ENCODE data around the gene HAPSTR1.
A peak's percentile ranks its signal among the peaks of the same experiment; 100 is the strongest.
"Not testable (repeated sequence)": the region's sequence is repeated elsewhere in the genome, so short reads cannot be mapped to it uniquely, and the experiment has no call there.

The HAPSTR1 gene, protein sequence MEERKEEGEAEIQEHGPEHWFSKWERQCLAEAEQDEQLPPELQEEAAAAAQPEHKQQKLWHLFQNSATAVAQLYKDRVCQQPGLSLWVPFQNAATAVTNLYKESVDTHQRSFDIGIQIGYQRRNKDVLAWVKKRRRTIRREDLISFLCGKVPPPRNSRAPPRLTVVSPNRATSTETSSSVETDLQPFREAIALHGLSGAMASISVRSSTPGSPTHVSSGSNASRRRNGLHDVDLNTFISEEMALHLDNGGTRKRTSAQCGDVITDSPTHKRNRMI

DNA sequence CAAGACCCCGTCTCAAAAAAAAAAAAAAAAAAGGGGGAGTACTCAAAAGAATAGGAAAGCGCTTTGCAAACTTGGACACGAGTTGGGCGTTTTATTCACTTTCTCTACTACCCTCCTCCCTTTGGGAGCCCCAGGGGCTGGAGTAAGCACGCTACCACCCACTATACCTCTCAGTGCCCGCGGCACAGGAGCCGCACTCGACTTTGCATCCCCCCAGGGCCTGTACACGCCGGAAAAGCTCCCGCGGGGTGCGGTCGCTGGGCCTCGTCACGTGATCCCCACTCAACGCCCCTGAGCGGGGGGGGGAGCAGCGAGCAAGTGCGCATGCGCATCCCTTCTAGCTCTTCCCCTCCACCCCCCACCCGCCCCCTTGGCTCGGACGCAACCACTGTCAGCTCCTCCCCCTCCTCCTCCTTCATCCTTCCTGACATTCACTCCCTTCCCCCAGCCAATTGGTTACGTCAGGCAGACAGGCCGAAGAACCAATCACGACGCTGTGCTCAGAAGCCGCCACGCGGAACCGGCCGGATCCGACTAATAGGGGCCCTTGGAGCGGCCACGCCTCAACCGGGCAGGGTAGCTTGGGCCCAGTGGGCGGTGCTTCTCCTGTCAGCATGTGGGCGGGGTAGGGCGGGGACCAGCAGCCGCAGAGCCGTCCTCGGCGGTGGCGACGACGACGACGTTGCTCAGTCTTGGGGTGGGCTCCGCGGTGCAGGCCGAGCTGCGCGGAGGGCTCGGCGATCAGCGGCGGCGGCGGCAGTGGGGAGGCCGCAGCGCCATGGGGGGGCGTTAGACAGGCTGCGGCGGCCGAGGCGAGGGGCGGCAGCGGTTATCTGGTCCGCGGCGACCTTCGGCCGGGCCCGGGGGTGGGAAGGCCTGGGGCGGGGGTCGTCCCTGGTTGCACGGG lies at the start of gene HAPSTR1:
Gene HAPSTR1 (plus strand): TSS at position 685 of the 907 bp plus-strand sequence. CDS start 401 bp downstream, outside the sequence.
- peak; percentile 95 to 98 for DNase-seq

DNA sequence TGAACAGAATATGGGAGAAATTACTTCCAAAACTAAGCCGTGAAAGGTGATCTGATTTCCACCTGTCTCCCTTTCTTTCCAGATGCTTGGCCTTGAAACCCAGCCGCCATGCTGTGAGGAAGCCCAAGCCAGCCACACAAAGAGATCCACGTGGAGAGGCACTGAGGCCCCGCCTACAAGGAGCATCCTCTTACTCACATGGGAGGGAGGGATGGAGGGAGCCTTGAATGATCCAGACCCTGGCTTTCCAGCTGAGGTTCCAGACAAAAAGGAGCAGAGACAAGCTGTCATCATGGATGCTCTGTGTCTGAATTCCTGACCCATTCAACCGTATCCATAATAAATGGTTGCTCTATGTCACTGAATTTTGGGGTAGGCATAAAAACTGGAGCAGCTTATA lies 48.9 kb upstream of the HAPSTR1 start:
- DNase-seq, result no peak

DNA sequence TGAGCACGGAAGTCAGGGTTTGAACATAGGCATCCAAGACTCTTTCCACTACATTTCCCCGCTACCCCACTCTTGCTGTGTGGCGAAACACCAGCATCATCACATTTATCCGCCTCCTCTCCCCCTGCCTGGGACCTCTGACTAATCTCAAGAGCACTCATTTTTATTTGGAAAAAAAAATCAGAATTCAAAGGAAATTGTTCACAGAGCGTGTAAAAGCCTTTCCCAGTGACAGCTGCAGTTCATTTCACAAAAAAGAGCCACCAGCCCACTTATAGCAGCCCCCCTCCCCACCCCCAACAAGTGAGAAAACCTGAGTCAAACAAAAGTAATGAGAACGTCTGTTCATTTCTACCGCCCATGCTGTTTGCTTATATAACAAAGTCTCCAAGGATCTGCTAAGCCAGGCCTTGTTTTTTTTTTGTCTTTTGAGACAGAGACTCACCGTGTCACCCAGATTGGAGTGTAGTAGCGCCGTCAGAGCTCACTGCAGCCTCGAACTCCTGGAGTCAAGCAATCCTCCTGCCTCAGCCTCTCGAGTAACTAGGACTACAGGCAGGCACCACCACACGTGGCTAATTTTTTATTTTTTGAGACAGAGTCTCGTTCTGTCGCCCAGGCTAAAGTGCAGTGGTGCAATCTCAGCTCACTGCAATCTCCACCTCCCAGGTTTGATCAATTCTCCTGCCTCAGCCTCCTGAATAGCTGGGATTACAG lies 48.3 kb upstream of the HAPSTR1 start:
- no peak for DNase-seq

- not testable (repeated sequence) for DNase-seq
Observed at GRCh38 chr16:9045562-9045961, 45.9 kb upstream of the HAPSTR1 start.

DNA sequence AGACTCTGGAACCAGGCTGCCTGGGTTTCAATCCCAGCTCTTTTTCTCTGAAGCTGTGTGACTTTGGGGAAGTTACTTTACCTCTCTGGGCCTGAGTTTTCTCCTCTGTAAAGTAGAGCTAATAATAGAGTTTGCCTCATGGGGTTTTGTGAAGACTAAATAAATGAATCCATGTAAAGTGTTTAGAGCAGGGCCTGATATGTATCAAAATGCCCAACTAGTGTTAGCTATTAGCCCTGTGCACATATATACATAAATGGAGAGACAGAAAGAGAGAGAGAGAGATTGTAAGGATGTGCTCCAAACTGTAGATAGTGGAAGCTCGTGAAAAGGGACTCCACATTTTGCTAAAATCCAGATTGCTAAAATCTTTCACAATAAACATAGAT lies 44.8 kb upstream of the HAPSTR1 start:
- DNase-seq, result no peak

DNA sequence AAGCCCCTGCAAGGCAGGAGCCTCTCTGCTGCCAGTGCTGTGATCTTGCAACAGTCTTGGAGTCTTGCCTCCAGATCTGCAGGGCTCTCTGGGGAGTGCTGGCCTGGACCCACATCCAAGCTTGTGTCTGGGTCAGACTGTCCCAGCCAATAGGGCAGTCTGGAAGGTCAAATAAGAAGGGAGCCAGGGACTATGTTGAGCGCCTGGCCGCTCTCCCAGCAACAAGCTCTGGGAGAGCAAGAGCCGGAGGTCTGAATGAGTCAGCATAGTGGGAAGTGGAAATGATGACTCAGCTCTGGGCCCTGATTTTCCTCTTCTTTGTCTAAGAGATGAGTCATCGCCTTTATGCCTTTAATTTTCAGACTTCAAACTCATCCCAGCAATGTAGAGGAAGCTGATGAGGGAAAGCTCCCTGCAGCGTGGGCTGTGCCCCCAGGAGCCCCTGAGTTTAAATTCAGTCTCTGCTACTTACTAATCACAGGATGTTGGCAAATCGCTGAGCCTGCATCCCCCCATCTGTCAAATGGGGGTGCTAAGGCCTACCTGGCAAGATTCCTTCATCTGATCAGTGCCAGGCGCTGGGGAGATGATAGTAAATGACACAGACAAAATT lies 43.6 kb upstream of the HAPSTR1 start:
- DNase-seq, result peak; percentile 90 to 96

- no peak for DNase-seq
Observed at GRCh38 chr16:9048302-9048700, 43.1 kb upstream of the HAPSTR1 start.

DNA sequence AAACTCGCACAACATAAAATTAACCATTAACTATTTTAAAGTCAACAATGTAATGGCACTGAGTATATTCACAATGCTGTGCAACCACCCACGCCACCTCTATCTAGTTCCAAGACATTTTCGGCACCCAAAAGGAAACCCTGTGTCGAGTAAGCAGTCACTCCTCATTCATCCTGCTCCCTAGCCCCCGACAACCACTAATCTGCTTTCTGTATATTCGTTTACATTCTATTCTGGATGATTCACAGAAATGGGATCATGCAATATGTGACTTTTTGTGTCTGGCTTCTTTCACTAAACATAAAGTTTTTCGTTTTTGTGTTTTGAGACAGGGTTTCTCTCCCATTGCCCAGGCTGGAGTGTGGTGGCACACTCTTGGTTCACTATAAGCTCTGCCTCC lies 42.2 kb upstream of the HAPSTR1 start:
- no peak for DNase-seq

GRCh38 chr16:9050102-9050830 lies 41.2 kb upstream of the HAPSTR1 start:
- DNase-seq, result no peak

- DNase-seq, result peak; percentile 50 to 77
Observed at GRCh38 chr16:9053006-9053601, 38.3 kb upstream of the HAPSTR1 start.

GRCh38 chr16:9054460-9054859 lies 37.0 kb upstream of the HAPSTR1 start:
- no peak for DNase-seq

- DNase-seq, result no peak
Observed at GRCh38 chr16:9055115-9055514, 36.3 kb upstream of the HAPSTR1 start.

- no peak for DNase-seq
Observed at GRCh38 chr16:9055661-9056060, 35.8 kb upstream of the HAPSTR1 start.

DNA sequence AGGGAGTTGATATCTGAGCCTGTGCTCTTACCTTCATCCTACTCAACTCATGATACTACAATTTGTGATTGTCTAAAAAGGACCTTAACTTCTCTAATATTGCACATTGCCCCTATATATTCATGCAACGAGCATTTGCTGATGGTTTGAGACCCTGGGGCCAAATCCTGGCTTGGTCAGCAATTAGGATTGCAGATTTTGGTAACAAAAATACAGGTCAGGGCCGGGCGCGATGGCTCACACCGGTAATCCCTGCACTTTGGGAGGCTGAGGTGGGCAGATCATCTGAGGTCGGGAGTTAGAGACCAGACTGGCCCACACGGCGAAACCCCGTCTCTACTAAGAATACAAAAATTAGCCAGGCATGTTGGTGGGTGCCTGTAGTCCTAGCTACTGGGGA lies 35.4 kb upstream of the HAPSTR1 start:
- DNase-seq, result no peak

GRCh38 chr16:9058211-9058610 lies 33.2 kb upstream of the HAPSTR1 start:
- DNase-seq, result no peak

- no peak for DNase-seq
Observed at GRCh38 chr16:9060225-9060624, 31.2 kb upstream of the HAPSTR1 start.

DNA sequence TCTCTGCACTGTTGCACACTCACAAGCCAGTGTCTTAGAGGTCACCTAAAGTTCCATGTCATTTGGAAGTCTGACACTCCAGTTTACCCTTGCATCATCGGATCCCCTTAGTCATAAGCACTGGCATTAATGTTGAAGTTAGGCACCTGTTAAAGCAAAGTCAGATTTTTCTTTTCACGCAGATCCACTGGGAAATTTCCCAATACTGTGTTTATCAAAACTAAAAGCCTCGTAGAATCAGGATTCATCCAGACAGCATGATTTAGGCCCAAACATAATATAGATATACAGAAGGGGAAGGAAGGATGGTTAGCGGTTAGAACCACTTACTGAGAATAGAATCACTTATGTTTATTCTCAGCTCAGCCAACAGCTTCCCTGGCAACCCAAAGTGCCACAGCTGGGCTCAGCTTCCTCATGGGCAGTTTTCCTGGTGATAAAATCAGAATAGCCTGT lies 30.1 kb upstream of the HAPSTR1 start:
- DNase-seq, result no peak

DNA sequence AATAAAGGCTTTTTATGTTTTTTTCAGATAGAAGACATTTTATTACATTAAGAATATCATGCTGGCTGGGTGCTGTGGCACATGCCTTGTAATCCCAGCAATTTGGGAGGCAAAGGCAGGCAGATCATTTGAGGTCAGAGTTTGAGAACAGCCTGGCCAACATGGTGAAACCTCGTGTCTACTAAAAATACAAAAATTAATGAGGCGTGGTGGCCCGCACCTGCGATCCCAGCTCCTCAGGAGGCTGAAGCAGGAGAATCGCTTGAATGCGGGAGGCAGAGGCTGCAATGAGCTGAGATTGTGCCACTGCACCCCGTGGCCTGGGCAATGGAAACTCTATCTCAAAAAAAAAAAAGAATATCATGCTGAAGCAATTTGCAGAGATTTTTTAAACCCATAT lies 29.1 kb upstream of the HAPSTR1 start:
- no peak for DNase-seq

GRCh38 chr16:9065077-9065476 lies 26.4 kb upstream of the HAPSTR1 start:
- no peak for DNase-seq

DNA sequence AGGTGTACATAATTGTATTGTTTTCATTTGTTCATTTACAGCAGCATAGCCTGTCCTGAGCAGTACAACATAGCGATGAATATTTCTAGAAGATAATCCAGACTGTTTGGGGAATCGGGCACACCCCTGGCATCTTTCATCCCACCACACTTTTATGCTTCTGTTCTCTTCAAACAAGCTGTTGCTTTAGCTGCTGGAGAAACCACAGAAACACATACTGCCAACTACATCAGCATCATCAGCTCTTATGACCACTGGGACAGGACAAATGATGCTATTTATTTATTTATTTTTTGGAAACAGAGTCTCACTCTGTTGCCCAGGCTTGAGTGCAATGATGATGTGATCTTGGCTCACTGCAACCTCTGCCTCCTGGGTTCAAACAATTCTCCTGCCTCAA lies 22.6 kb upstream of the HAPSTR1 start:
- no peak for DNase-seq

- DNase-seq, result no peak
Observed at GRCh38 chr16:9070254-9070653, 21.2 kb upstream of the HAPSTR1 start.

GRCh38 chr16:9071377-9071776 lies 20.1 kb upstream of the HAPSTR1 start:
- no peak for DNase-seq

Measured in SW 1271 (cell line).